C4-2B (cell line): ENCODE measurements around the gene SMIM13.
"Not testable (repeated sequence)": the region's sequence is repeated elsewhere in the genome, so short reads cannot be mapped to it uniquely, and the experiment has no call there.

Source experiments
- ZFX ChIP-seq: fragments of 450-650 bp; IDR thresholded peaks from 2 replicates; pipeline ENCODE4 v1.6.1; 2017
- TF ChIP-seq, protein P1 (sequence below): fragments of 450-650 bp; conservative IDR thresholded peaks from 2 replicates; pipeline ENCODE4 v1.5.1; 2017; ENCODE audit warnings: mild to moderate bottlenecking

DNA sequence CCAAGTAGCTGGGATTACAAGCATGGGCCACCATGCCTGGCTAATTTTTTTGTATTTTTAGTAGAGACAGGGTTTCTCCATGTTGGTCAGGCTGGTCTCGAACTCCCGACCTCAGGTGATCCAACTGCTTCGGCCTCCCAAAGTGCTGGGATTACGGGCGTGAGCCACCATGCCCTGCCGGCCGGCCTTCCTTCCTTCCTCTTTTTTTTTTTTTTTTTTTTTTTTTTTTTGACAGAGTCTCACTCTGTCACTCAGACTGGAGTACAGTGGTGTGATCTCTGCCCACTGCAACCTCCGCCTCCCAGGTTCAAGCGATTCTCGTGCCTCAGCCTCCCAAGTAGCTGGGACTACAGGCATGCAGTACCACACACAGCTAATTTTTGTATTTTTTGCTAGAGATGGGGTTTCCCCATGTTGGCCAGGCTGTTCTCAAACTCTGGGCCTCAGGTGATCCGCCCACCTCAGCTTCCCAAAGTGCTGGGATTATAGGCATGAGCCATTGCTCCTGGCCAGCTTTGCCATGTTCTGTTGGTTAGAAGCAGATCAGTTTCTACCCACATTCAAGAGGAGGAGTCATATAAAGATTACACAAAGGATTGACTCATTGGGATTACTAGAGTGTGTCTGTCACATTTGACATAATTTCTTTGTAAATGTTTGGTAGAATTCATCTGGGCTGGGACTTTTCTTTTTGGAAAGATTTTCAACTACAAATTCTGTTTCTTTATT lies 22.3 kb downstream of the SMIM13 start:
- TF ChIP-seq, protein P1, sequence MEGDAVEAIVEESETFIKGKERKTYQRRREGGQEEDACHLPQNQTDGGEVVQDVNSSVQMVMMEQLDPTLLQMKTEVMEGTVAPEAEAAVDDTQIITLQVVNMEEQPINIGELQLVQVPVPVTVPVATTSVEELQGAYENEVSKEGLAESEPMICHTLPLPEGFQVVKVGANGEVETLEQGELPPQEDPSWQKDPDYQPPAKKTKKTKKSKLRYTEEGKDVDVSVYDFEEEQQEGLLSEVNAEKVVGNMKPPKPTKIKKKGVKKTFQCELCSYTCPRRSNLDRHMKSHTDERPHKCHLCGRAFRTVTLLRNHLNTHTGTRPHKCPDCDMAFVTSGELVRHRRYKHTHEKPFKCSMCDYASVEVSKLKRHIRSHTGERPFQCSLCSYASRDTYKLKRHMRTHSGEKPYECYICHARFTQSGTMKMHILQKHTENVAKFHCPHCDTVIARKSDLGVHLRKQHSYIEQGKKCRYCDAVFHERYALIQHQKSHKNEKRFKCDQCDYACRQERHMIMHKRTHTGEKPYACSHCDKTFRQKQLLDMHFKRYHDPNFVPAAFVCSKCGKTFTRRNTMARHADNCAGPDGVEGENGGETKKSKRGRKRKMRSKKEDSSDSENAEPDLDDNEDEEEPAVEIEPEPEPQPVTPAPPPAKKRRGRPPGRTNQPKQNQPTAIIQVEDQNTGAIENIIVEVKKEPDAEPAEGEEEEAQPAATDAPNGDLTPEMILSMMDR, result not testable (repeated sequence)
- TF ChIP-seq ZFX, result not testable (repeated sequence)
